GM04503 (cell line): Measurements from ENCODE around the gene ATXN10.

Source experiments
- DNase-seq: peaks from one replicate; pipeline ENCODE4 v3.0.0-alpha.2; 2012; ENCODE audit warnings: low read depth

Gene ATXN10

GRCh38 chr22:45826520-45826919, 154.9 kb downstream of the ATXN10 start:
- DNase-seq, result no peak

GRCh38 chr22:45828841-45829240, 157.2 kb downstream of the ATXN10 start:
- DNase-seq, result no peak

- no peak for DNase-seq
Observed at GRCh38 chr22:45830531-45831245, 159.1 kb downstream of the ATXN10 start.

GRCh38 chr22:45831394-45831793, 159.8 kb downstream of the ATXN10 start:
- no peak for DNase-seq

GRCh38 chr22:45832180-45832579, 160.5 kb downstream of the ATXN10 start:
- DNase-seq, result no peak

- DNase-seq, result no peak
Observed at GRCh38 chr22:45832959-45833580, 161.4 kb downstream of the ATXN10 start.

GRCh38 chr22:45833613-45834012, 162.0 kb downstream of the ATXN10 start:
- no peak for DNase-seq

- no peak for DNase-seq
Observed at GRCh38 chr22:45834241-45834640, 162.6 kb downstream of the ATXN10 start.

GRCh38 chr22:45834795-45835194, 163.2 kb downstream of the ATXN10 start:
- no peak for DNase-seq

- DNase-seq, result no peak
Observed at GRCh38 chr22:45836418-45837169, 165.0 kb downstream of the ATXN10 start.

- no peak for DNase-seq
Observed at GRCh38 chr22:45837508-45837907, 165.9 kb downstream of the ATXN10 start.

GRCh38 chr22:45838305-45838887, 166.8 kb downstream of the ATXN10 start:
- no peak for DNase-seq

GRCh38 chr22:45840483-45840882, 168.8 kb downstream of the ATXN10 start:
- DNase-seq, result no peak

GRCh38 chr22:45842291-45842991, 170.8 kb downstream of the ATXN10 start:
- DNase-seq, result no peak

GRCh38 chr22:45843031-45843430, 171.4 kb downstream of the ATXN10 start:
- no peak for DNase-seq

GRCh38 chr22:45843986-45844385, 172.4 kb downstream of the ATXN10 start:
- DNase-seq, result no peak

GRCh38 chr22:45845076-45845487, 173.4 kb downstream of the ATXN10 start:
- no peak for DNase-seq

GRCh38 chr22:45846952-45847351, 175.3 kb downstream of the ATXN10 start:
- DNase-seq, result no peak

- no peak for DNase-seq
Observed at GRCh38 chr22:45848904-45849303, 177.3 kb downstream of the ATXN10 start.

- no peak for DNase-seq
Observed at GRCh38 chr22:45852826-45853225, 181.2 kb downstream of the ATXN10 start.

GRCh38 chr22:45855961-45856360, 184.3 kb downstream of the ATXN10 start:
- DNase-seq, result no peak

GRCh38 chr22:45857519-45857918, 185.9 kb downstream of the ATXN10 start:
- DNase-seq, result no peak
